Tibial nerve (tissue), 3 donors: ENCODE data around the gene MEF2A.

Experiments used
- CTCF ChIP-seq, 5 experiments: fragments of 200-600 bp in 3 of 5; fragments of 450-650 bp in 2 of 5; sonication (generic) in 3 of 5; IDR thresholded peaks; one replicate each; pipeline ENCODE4 v1.5.1; 2016 to 2019; ENCODE audit warnings: antibody characterized with exemption in 5 of 5, mild to moderate bottlenecking in 3 of 5, moderate library complexity in 2 of 5
- POLR2A ChIP-seq, 2 donors: fragments of 450-650 bp; IDR thresholded peaks; one replicate each; pipeline ENCODE4 v1.6.1; 2017; ENCODE audit warnings: antibody characterized with exemption in 2 of 2, mild to moderate bottlenecking in 2 of 2, moderate library complexity in 2 of 2

- TF ChIP-seq CTCF (IDR thresholded peaks at IDR 0.05) (no peak), POLR2A (IDR thresholded peaks at IDR 0.05) (no peak)
Observed at GRCh38 chr15:99536422-99537040, 29.3 kb upstream of the MEF2A start.
